Colonic mucosa (tissue), 4 donors: Measurements from ENCODE around the gene TLL2. TPM values are rescaled to one million over a fixed set of nuclear protein-coding genes. Genes with fewer than 3 reads are reported as not detected.

Experiments used
- DNase-seq: peaks from one replicate; pipeline ENCODE4 v3.0.0-alpha.2; 2020
- H3K27ac ChIP-seq: fragments of 200-600 bp; one replicate; pipeline ENCODE4 v1.8.0; 2021
- H3K27me3 ChIP-seq: fragments of 200-600 bp; one replicate; pipeline ENCODE4 v1.8.0; 2021
- H3K36me3 ChIP-seq: fragments of 200-600 bp; one replicate; pipeline ENCODE4 v1.8.0; 2021
- H3K4me1 ChIP-seq: fragments of 200-600 bp; one replicate; pipeline ENCODE4 v1.8.0; 2021; ENCODE audit warnings: mild to moderate bottlenecking
- H3K4me3 ChIP-seq: fragments of 200-600 bp; one replicate; pipeline ENCODE4 v1.8.0; 2021
- H3K9ac ChIP-seq, 2 donors: one replicate each; pipeline ENCODE4 v1.7.0; 2013; ENCODE audit warnings: control low read depth in 2 of 2, low read depth in 2 of 2, low read length in 2 of 2
- H3K9me3 ChIP-seq: fragments of 200-600 bp; one replicate; pipeline ENCODE4 v1.8.0; 2021
- CTCF ChIP-seq: fragments of 200-600 bp; IDR thresholded peaks from one replicate; pipeline ENCODE4 v1.8.0; 2022; ENCODE audit warnings: antibody characterized with exemption, mild to moderate bottlenecking
- intact Hi-C: fragments of 100-400 bp; cut with DNase I; formaldehyde crosslinking; loops from one replicate; pipeline ENCODE4 v1.14.1; 2022
- total RNA-seq, 2 donors: library from RNA; stranded (reverse); fragmentation: NEBNext Ultra II Directional in 1 of 2; extraction: Animal tissue kit (Norgen Biotek cat#: 25700) in 1 of 2; gene quantifications; one replicate each; pipeline ENCODE4 v1.2.1, GENCODE V29; 2021
- donor health status: healthy.
- donor health status: DM: no; HTN: no; CAD: no.
- donor health status: DM: no; HTN: no; CAD: no.

The TLL2 gene
- total RNA-seq, 2 donors from 2014 or later: 0.30 to 0.45 TPM

- H3K27me3 ChIP-seq: peaks cover 9% of the 10 kb centered on the region
Observed at GRCh38 chr10:96401036-96401435, 112.7 kb downstream of the TLL2 start.

GRCh38 chr10:96400465-96400864, 113.3 kb downstream of the TLL2 start:
- Histone ChIP-seq H3K4me3 (no peak overlapping the region), H3K4me1 (no peaks in the 10 kb centered on the region), H3K27ac (no peak overlapping the region), H3K36me3 (no peaks in the 10 kb centered on the region), H3K27me3 (peaks cover 9% of the 10 kb centered on the region), H3K9me3 (no peaks in the 10 kb centered on the region), H3K9ac (no peak overlapping the region)
- DNase-seq: no peak
- intact Hi-C loops: no loop called here
- TF ChIP-seq CTCF: no peak

More at GRCh38 chr10:96401036-96401435, 112.7 kb downstream of the TLL2 start:
- no peak for DNase-seq
- no peak overlapping the region for H3K4me3 ChIP-seq
- intact Hi-C loops: no loop called here
- no peak for TF ChIP-seq CTCF
- no peak overlapping the region for H3K27ac ChIP-seq
- H3K9me3 ChIP-seq: no peaks in the 10 kb centered on the region
- no peaks in the 10 kb centered on the region for H3K4me1 ChIP-seq
- H3K9ac ChIP-seq: no peak overlapping the region
- H3K36me3 ChIP-seq: no peaks in the 10 kb centered on the region

- H3K4me3 ChIP-seq: no peak overlapping the region
- no peak overlapping the region for H3K9ac ChIP-seq
- H3K9me3 ChIP-seq: no peaks in the 10 kb centered on the region
- H3K27ac ChIP-seq: no peak overlapping the region
- H3K27me3 ChIP-seq: peaks cover 9% of the 10 kb centered on the region
- intact Hi-C loops: loop anchor here (2.0 to 10.0 kb wide), 2 partner anchors 113 to 347 kb away; no protein-coding TSS in a partner anchor
- H3K36me3 ChIP-seq: no peaks in the 10 kb centered on the region
- no peaks in the 10 kb centered on the region for H3K4me1 ChIP-seq
- DNase-seq: no peak
- no peak for TF ChIP-seq CTCF
Observed at GRCh38 chr10:96397902-96398301, 115.8 kb downstream of the TLL2 start.

GRCh38 chr10:96395931-96396877, 117.5 kb downstream of the TLL2 start:
- DNase-seq: peak; percentile 53
- peak; percentile 89 for TF ChIP-seq CTCF
- Histone ChIP-seq H3K27me3 (peaks cover 9% of the 10 kb centered on the region), H3K36me3 (no peaks in the 10 kb centered on the region), H3K27ac (no peak overlapping the region), H3K9ac (no peak overlapping the region), H3K4me1 (no peaks in the 10 kb centered on the region), H3K4me3 (no peak overlapping the region), H3K9me3 (no peaks in the 10 kb centered on the region)
- intact Hi-C loops: loop anchor here (2.0 to 10.0 kb wide), 2 partner anchors 115 to 349 kb away; no protein-coding TSS in a partner anchor

- H3K9ac ChIP-seq: no peak overlapping the region
- DNase-seq: no peak
- H3K4me3 ChIP-seq: no peak overlapping the region
- H3K36me3 ChIP-seq: no peaks in the 10 kb centered on the region
- intact Hi-C loops: loop anchor here (10.0 kb wide), 1 partner anchor 354 kb away; no protein-coding TSS in a partner anchor
- H3K27ac ChIP-seq: no peak overlapping the region
- H3K4me1 ChIP-seq: no peaks in the 10 kb centered on the region
- H3K27me3 ChIP-seq: no peaks in the 10 kb centered on the region
- H3K9me3 ChIP-seq: no peaks in the 10 kb centered on the region
- TF ChIP-seq CTCF: no peak
Observed at GRCh38 chr10:96390460-96390864, 123.3 kb downstream of the TLL2 start.
